ENCODE results near the gene PLPPR3. TPM values are rescaled to one million over a fixed set of nuclear protein-coding genes. Genes with fewer than 3 reads are reported as not detected.
A peak's percentile ranks its signal among the peaks of the same experiment; 100 is the strongest.

Gene PLPPR3
- total RNA-seq, 1 experiment from 2014 or later, result not detected

GRCh38 chr19:787536-787935 lies 34.2 kb downstream of the PLPPR3 start:
- BruUV-seq (replicated peaks), result no TSS peak
- CTCF ChIA-PET, result no interaction called here
- TF ChIP-seq CTCF (IDR thresholded peaks at IDR 0.05; ENCODE audit: unreplicated experiment), result no peak
- Mint-ChIP-seq H3K27ac (ENCODE audit: unreplicated experiment) (no peak overlapping the region), H3K27me3 (ENCODE audit: unreplicated experiment) (no peaks in the 10 kb centered on the region), H3K9me3 (ENCODE audit: low read depth, unreplicated experiment) (no peaks in the 10 kb centered on the region), H3K4me1 (ENCODE audit: low read depth, unreplicated experiment) (peaks cover 8% of the 10 kb centered on the region), H3K36me3 (ENCODE audit: insufficient read depth, unreplicated experiment) (no peaks in the 10 kb centered on the region), H3K4me3 (ENCODE audit: low read depth, unreplicated experiment) (no peak overlapping the region)
- no peak for DNase-seq
- intact Hi-C loops (cut with micrococcal nuclease; ENCODE audit: unreplicated experiment), result no loop called here

DNA sequence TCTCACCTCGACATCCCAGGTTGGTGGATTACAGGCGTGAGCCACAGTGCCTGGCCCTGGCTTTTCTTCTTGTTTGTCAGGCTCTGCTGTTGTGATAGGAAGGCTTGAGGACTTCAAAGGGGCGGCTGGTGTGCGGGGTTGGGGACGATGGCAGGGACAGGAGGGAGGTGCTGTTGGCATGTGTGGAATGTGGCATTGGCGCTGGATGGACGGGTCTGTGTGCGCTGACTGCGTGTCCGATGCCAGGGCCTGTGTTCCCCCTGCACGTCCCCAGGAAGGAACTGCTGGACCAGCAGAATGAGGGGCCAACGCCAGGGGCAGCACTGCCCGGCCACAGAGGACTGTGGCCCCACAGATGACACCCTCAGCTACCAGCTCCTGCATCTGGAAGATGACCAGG lies 37.2 kb downstream of the PLPPR3 start:
- Mint-ChIP-seq H3K4me3 (ENCODE audit: low read depth, unreplicated experiment) (no peak overlapping the region), H3K4me1 (ENCODE audit: low read depth, unreplicated experiment) (peaks cover 9% of the 10 kb centered on the region), H3K9me3 (ENCODE audit: low read depth, unreplicated experiment) (no peaks in the 10 kb centered on the region), H3K27ac (ENCODE audit: unreplicated experiment) (no peak overlapping the region), H3K36me3 (ENCODE audit: insufficient read depth, unreplicated experiment) (peaks cover under 1% of the 10 kb centered on the region), H3K27me3 (ENCODE audit: unreplicated experiment) (no peaks in the 10 kb centered on the region)
- no TSS peak for BruUV-seq (replicated peaks)
- CTCF ChIA-PET, result no interaction called here
- DNase-seq, result no peak
- intact Hi-C loops (cut with micrococcal nuclease; ENCODE audit: unreplicated experiment), result no loop called here
- TF ChIP-seq CTCF (IDR thresholded peaks at IDR 0.05; ENCODE audit: unreplicated experiment), result no peak

DNA sequence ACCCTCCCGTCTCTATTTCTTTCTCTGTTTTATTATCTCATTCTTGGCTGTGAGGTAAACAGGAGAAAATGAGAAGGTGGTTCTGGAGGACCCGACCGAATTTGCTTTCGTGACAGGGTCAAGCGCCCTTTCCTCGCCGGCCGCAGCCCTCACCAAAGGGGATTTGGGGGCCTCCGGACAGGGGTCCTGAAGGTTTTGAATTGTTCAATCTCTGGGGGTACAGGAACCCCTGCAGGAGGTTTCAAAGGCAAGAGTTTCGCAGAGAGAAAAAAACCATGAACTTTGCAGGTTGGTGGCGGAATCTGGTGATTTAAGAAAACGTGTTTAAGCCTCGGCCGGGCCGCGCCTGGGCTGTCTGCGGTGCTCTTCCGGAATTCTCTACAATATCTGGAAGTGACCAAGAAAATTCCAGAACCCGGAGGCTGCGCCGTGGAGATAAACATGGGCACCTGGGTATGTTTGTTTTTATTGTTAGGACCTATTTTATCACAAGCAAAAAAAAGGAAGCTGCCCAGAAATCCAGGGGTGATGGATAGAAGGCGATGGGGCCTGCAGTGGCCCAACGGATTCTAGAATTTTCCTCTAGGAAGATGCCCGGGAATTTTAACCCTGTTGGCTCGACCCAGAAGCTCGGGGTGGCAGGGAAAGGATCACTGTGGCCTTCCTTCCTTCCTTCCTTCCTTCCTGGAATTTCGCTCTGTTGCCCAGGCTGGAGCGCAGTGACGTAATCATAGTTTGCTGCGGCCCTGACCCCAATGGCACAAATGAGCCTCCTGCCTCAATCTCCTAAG lies 38.7 kb downstream of the PLPPR3 start:
- CTCF ChIA-PET, result interaction anchor here (1.3 kb wide), 1 partner anchor 16 kb away, joined by 3 read pairs; no protein-coding TSS in a partner anchor
- BruUV-seq (replicated peaks), result no TSS peak
- Mint-ChIP-seq H3K27me3 (ENCODE audit: unreplicated experiment) (no peaks in the 10 kb centered on the region), H3K4me3 (ENCODE audit: low read depth, unreplicated experiment) (peak overlapping the region; percentile 54), H3K9me3 (ENCODE audit: low read depth, unreplicated experiment) (no peaks in the 10 kb centered on the region), H3K27ac (ENCODE audit: unreplicated experiment) (no peak overlapping the region), H3K36me3 (ENCODE audit: insufficient read depth, unreplicated experiment) (peaks cover 6% of the 10 kb centered on the region), H3K4me1 (ENCODE audit: low read depth, unreplicated experiment) (peaks cover 9% of the 10 kb centered on the region)
- no peak for DNase-seq
- intact Hi-C loops (cut with micrococcal nuclease; ENCODE audit: unreplicated experiment), result no loop called here
- no peak for TF ChIP-seq CTCF (IDR thresholded peaks at IDR 0.05; ENCODE audit: unreplicated experiment)

DNA sequence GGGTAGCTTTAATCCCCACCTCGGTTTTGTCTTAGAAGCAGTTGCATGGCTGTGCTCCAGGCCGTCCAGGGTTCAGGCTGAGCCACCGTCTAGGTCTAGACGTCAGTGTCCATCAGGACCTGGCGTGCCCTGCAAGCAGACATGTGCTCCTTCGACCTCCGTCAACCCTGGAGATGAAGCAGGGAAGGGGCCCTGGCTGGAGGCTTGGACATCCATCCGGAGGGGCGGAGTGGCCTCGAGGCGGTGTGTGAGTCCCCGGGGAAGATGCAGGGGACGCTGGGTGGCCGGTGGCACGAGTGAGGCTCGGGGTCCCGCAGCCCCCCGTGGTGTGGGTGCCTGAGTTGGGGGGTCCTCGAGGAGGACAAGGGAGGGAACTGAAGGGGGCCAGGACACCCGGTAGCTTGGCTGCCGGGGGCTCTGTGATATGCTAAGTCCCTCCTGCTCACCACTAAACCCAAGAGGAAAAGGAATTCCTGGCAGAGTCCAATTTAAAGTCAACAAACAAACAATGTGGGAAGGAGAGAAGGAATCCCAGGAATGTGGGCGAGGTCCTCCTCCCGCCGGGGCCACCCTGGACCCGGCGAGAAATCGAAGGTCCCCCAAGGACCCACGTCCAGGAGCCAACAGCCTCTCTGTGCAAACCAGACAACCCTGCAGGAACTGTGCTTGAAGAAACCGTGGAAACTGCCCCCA lies 39.4 kb downstream of the PLPPR3 start:
- Mint-ChIP-seq H3K27ac (ENCODE audit: unreplicated experiment) (no peak overlapping the region), H3K27me3 (ENCODE audit: unreplicated experiment) (no peaks in the 10 kb centered on the region), H3K4me1 (ENCODE audit: low read depth, unreplicated experiment) (peaks cover 9% of the 10 kb centered on the region), H3K36me3 (ENCODE audit: insufficient read depth, unreplicated experiment) (peaks cover 6% of the 10 kb centered on the region), H3K4me3 (ENCODE audit: low read depth, unreplicated experiment) (peak overlapping the region; percentile 54), H3K9me3 (ENCODE audit: low read depth, unreplicated experiment) (no peaks in the 10 kb centered on the region)
- CTCF ChIA-PET, result no interaction called here
- BruUV-seq (replicated peaks), result no TSS peak
- peak; percentile 53 for DNase-seq
- intact Hi-C loops (cut with micrococcal nuclease; ENCODE audit: unreplicated experiment), result no loop called here
- no peak for TF ChIP-seq CTCF (IDR thresholded peaks at IDR 0.05; ENCODE audit: unreplicated experiment)
